ENCODE results near the gene UROC1.

UROC1 gene

DNA sequence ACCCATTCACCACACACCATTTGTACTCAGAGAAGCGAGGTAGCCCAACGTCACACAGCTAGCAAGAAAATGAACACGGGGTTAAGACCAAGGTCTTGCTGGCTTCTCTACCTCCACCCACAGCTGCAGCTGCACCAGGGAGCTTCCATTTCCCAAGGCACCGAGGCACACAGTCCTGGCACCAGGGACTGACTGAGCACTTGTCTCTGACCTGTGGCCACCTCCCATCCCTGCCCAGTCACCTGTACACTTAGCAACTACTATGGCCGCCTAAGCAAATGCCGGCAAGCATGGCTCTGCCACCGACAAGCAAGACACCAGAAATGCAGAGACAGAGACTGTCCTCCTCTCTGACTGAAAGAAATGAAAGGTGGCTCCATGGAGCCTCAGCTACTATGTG lies 57.2 kb downstream of the UROC1 start:
- no peak overlapping the region for H3K27ac ChIP-seq
- no peak for TF ChIP-seq ZFX (IDR thresholded peaks at IDR 0.05)
- TF ChIP-seq, protein P1, sequence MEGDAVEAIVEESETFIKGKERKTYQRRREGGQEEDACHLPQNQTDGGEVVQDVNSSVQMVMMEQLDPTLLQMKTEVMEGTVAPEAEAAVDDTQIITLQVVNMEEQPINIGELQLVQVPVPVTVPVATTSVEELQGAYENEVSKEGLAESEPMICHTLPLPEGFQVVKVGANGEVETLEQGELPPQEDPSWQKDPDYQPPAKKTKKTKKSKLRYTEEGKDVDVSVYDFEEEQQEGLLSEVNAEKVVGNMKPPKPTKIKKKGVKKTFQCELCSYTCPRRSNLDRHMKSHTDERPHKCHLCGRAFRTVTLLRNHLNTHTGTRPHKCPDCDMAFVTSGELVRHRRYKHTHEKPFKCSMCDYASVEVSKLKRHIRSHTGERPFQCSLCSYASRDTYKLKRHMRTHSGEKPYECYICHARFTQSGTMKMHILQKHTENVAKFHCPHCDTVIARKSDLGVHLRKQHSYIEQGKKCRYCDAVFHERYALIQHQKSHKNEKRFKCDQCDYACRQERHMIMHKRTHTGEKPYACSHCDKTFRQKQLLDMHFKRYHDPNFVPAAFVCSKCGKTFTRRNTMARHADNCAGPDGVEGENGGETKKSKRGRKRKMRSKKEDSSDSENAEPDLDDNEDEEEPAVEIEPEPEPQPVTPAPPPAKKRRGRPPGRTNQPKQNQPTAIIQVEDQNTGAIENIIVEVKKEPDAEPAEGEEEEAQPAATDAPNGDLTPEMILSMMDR (conservative IDR thresholded peaks at IDR 0.05), result no peak

DNA sequence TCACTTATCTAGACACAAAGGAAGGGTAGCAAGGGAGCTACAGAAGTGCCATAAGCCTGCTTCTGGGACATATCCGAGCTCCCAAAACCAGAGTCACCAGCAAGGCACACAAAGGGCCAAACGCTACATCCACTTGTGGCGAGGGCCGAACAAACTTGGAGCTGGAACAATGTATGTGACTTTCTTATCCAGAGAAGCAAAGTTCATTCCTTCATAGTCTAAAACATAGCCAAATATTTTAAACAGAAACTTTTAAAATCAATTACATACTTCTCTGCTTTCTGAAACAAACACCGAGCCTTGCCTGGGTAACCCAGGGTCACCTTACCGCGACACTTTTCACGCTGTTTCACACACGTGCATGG lies 57.8 kb downstream of the UROC1 start:
- H3K27ac ChIP-seq, result no peak overlapping the region
- TF ChIP-seq, protein P1 (conservative IDR thresholded peaks at IDR 0.05), result no peak
- no peak for TF ChIP-seq ZFX (IDR thresholded peaks at IDR 0.05)

- TF ChIP-seq, protein P1 (conservative IDR thresholded peaks at IDR 0.05), result no peak
- TF ChIP-seq ZFX (IDR thresholded peaks at IDR 0.05), result no peak
- H3K27ac ChIP-seq, result no peak overlapping the region
These were observed 58.3 kb downstream of the UROC1 start for GRCh38 chr3:126459111-126459762.

- no peak overlapping the region for H3K27ac ChIP-seq
- TF ChIP-seq ZFX (IDR thresholded peaks at IDR 0.05), result no peak
- TF ChIP-seq, protein P1 (conservative IDR thresholded peaks at IDR 0.05), result no peak
These were observed 60.7 kb downstream of the UROC1 start for GRCh38 chr3:126456766-126457388.

- TF ChIP-seq ZFX (IDR thresholded peaks at IDR 0.05), result no peak
- TF ChIP-seq, protein P1 (conservative IDR thresholded peaks at IDR 0.05), result no peak
- H3K27ac ChIP-seq, result no peak overlapping the region
These were observed 61.4 kb downstream of the UROC1 start for GRCh38 chr3:126456211-126456610.

GRCh38 chr3:126454437-126455198 lies 63.0 kb downstream of the UROC1 start:
- H3K27ac ChIP-seq, result no peak overlapping the region
- TF ChIP-seq, protein P1 (conservative IDR thresholded peaks at IDR 0.05), result no peak
- no peak for TF ChIP-seq ZFX (IDR thresholded peaks at IDR 0.05)

DNA sequence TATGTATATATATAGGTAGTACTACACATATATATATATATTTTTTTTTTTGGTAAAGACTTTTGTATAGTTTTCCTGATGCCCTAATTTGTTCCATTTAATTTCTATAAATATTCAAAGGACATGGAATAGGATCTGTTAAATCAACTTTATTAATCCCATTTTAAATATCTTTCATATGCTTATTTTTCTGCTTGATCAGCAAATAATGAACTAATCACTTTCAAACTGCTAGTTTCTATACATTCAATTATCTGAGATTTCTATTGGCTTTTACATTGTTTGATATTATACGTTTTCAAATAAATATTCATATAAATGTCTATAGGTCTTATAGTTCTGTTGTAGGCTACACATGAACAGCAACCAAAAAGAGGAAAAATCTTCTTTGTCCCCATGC lies 63.5 kb downstream of the UROC1 start:
- TF ChIP-seq, protein P1 (conservative IDR thresholded peaks at IDR 0.05), result no peak
- TF ChIP-seq ZFX (IDR thresholded peaks at IDR 0.05), result no peak
- no peak overlapping the region for H3K27ac ChIP-seq

All from C4-2B (cell line).